AG09309 (cell line): ENCODE data around the gene ARID3B.

Experiments
- DNase-seq: peaks from one replicate; pipeline ENCODE4 v3.0.0-alpha.2; 2010; ENCODE audit warnings: low read depth
- H3K4me3 ChIP-seq: 2 replicates; pipeline ENCODE4 v1.5.1; 2011; ENCODE audit warnings: mild to moderate bottlenecking, low read depth, low read length, moderate library complexity; ENCODE audit not compliant: control insufficient read depth
- TF ChIP-seq, protein P1 (sequence below): IDR thresholded peaks from 2 replicates; pipeline ENCODE4 v1.5.1; 2011; ENCODE audit warnings: mild to moderate bottlenecking, low read depth, low read length, inconsistent platforms; ENCODE audit not compliant: insufficient read depth, control insufficient read depth; ENCODE audit errors: missing control alignments

The ARID3B gene

DNA sequence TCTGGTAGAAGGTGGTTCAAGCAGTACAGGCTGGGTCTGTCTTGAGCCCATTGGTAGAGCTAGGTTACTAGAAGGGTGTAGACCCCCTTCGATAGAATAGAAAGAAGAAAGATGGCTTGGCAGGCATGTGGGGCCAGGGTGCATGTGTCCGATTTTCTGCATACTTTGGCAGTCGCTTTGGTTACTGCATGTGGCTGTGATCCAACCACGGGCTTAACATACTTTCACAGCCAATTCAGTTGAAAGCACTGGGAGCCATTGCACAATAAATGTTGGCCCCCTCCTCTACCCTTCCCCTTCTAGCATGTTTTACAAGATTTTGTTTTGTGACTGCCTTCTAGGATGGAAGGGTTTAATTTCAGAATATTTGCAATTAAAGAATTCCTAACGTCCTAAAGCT is 7.2 kb downstream of the ARID3B start:
- H3K4me3 ChIP-seq = no peak overlapping the region
- TF ChIP-seq, protein P1, sequence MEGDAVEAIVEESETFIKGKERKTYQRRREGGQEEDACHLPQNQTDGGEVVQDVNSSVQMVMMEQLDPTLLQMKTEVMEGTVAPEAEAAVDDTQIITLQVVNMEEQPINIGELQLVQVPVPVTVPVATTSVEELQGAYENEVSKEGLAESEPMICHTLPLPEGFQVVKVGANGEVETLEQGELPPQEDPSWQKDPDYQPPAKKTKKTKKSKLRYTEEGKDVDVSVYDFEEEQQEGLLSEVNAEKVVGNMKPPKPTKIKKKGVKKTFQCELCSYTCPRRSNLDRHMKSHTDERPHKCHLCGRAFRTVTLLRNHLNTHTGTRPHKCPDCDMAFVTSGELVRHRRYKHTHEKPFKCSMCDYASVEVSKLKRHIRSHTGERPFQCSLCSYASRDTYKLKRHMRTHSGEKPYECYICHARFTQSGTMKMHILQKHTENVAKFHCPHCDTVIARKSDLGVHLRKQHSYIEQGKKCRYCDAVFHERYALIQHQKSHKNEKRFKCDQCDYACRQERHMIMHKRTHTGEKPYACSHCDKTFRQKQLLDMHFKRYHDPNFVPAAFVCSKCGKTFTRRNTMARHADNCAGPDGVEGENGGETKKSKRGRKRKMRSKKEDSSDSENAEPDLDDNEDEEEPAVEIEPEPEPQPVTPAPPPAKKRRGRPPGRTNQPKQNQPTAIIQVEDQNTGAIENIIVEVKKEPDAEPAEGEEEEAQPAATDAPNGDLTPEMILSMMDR = no peak
- DNase-seq = no peak

DNA sequence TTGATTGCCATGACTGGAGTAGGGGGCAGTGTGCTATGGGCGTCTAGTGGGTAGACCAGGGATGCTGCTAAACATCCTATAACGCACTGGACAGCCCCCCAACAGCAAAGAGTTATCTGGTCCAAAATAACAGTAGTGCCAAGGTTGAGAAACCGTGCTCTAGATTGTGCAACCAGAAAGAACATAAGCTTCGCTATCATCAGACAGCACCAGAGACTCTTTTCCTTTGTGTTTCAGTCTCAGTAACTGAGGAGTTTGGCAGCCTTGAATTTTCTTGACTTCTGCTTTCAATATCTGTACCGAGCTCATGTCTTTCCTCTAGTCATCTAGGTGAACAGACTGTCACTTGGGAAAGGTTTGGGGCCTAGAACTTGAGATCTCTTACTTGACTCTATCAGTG is 8.8 kb downstream of the ARID3B start:
- TF ChIP-seq, protein P1 = no peak
- no peak for DNase-seq
- no peak overlapping the region for H3K4me3 ChIP-seq

DNA sequence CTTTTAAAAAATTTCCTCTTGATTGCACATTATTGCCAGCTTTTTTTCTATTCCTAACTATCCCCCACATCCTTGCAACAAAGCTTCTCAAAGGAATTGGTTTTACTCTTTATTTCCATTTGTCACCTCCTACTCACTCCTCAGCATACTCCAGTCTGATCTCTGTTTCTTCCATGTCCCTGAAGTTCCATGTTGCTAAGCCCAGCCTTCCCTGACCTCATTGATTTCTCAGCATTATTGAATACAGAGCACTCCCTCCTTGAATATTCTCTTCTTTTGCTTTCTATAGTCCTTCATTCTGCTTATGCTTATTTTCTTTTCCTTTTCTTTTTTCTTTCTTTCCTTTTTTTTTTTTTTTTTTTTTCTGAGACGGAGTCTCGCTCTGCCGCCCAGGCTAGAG is 10.7 kb downstream of the ARID3B start:
- TF ChIP-seq, protein P1 = no peak
- H3K4me3 ChIP-seq = no peak overlapping the region
- no peak for DNase-seq

DNA sequence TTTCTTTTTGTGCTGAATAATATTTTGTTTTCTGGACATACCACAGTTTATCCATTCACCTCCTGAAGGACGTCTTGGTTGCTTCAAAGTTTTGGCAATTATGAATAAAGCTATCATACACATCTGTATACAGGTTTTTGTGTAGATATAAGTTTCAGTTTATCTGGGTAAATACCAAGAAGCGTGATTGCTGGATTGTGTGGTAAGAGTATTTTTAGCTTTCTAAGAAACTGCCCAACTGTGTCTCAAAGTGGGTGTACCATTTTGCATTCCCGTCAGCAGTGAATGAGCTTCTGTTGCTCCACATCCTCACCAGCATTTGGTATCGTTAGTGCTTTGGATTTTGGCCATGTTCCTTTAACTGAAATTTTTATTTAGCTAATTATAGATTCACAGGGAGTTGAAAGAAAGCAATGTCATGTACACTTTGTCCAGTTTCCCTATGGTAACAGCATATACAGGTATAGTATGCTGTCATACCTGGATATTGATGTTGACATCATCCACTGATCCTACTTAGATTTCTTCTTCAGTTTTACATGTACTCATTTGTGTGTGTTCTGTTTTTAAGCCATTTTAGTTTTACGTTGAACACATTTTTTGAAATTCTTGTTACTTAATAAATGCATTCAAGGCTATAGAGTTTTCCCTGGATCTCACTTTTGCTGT is 11.9 kb downstream of the ARID3B start:
- DNase-seq = no peak

DNA sequence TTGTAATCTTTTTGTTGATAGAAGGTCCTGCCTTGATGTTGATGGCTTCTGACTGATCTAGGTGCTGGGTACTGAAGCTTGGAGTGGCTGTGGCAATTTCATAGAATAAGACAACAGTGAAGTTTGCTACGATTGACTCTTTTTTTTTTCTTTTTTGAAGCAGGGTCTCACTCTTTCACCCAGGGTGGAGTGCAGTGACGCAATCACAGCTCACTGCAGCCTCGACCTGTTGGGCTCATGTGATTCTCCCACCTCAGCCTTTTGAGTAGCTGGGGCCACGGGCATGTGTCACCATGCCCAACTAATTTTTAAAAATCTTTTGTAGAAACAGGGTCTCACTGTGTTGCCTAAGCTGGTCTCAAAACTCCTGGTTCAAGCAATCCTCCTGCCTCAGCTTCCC is 14.2 kb downstream of the ARID3B start:
- H3K4me3 ChIP-seq = no peak overlapping the region

More for the DNA sequence above, 11.9 kb downstream of the ARID3B start:
- TF ChIP-seq, protein P1 = no peak
- H3K4me3 ChIP-seq = no peak overlapping the region

DNA sequence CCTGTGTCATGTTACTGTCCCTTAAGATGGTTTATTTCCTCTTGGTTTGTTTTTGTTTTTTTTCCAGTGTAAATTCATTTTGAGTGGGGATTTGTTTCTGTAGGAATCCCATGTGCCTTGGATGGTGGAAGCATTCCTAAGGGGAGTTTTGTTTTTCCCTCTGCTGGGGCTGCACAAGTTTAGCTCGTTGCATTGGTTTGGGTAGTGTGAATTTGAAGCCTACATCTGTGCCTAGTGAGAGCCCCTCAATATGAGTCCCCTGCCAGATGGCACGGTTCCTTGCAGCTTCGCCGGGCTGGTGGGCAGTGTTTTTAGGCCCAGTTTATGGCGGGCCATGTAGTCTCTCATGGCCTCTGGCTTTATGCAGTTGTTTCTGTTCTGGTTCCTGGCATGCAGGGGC is 17.7 kb downstream of the ARID3B start:
- DNase-seq = no peak
- TF ChIP-seq, protein P1 = no peak
- H3K4me3 ChIP-seq = no peak overlapping the region

More for the DNA sequence above, 14.2 kb downstream of the ARID3B start:
- TF ChIP-seq, protein P1 = no peak
- DNase-seq = no peak
